Neural progenitor cell (in vitro differentiated cells): ENCODE results near the gene AJAP1.

Experiments used
- CTCF ChIP-seq: fragments of 200-600 bp; sonication (generic); IDR thresholded peaks from 2 replicates; pipeline ENCODE4 v1.5.1; 2017; ENCODE audit warnings: antibody characterized with exemption, mild to moderate bottlenecking
- EZH2 ChIP-seq: fragments of 200-600 bp; sonication (generic); IDR thresholded peaks from 2 replicates; pipeline ENCODE4 v1.6.1; 2017; ENCODE audit warnings: antibody characterized with exemption, mild to moderate bottlenecking, moderate library complexity

GRCh38 chr1:4622821-4623220 lies 31.6 kb upstream of the AJAP1 start:
- TF ChIP-seq CTCF, result no peak
- no peak for TF ChIP-seq EZH2
